GM23338 (cell line): ENCODE measurements around the gene PGBD5. TPM values are rescaled to one million over a fixed set of nuclear protein-coding genes. Genes with fewer than 3 reads are reported as not detected.

Experiments
- NANOG ChIP-seq: IDR thresholded peaks from 2 replicates; pipeline ENCODE4 v1.6.1; 2016; ENCODE audit warnings: antibody characterized with exemption, borderline replicate concordance
- POLR2AphosphoS5 ChIP-seq: IDR thresholded peaks from 2 replicates; pipeline ENCODE4 v1.6.1; 2016; ENCODE audit warnings: antibody characterized with exemption, low read depth
- ZNF331 ChIP-seq: fragments of 250-450 bp; sonication (Bioruptor Pico); IDR thresholded peaks from 2 replicates; pipeline ENCODE4 v1.5.0; 2020; ENCODE audit warnings: low read depth, mild to moderate bottlenecking, moderate library complexity
- polyA plus RNA-seq: library from polyadenylated mRNA; unstranded; fragments of >200 nt; fragmentation: Nextera tagmentation; extraction: Ambion mirVana; gene quantifications from 2 replicates; pipeline ENCODE4 v1.2.1, GENCODE V29; 2016
- total RNA-seq: library from RNA; depleted of rRNA; stranded (reverse); fragments of >200 nt; shearing (Covaris generic); gene quantifications from 2 replicates; pipeline ENCODE4 v1.2.3, GENCODE V29; 2014
- TF ChIP-seq, protein P1 (sequence below): fragments of 250-450 bp; sonication (Bioruptor Pico); IDR thresholded peaks from 2 replicates; pipeline ENCODE4 v1.5.0; 2020; ENCODE audit warnings: mild to moderate bottlenecking, moderate library complexity
- TF ChIP-seq, protein P2 (sequence below): IDR thresholded peaks from one replicate; pipeline ENCODE4 v1.6.1; 2018; ENCODE audit warnings: antibody characterized with exemption; ENCODE audit not compliant: unreplicated experiment
- TF ChIP-seq, protein P3 (sequence below), 2 experiments: fragments of 200-600 bp in 1 of 2; sonication (generic) in 1 of 2; conservative IDR thresholded peaks; 2 replicates each; pipeline versions ENCODE4 v1.5.1 to v1.6.1; 2016 to 2017; ENCODE audit warnings: antibody characterized with exemption in 2 of 2, low read depth in 2 of 2, mild to moderate bottlenecking in 2 of 2, moderate library complexity in 1 of 2

PGBD5 gene
- total and polyA plus RNA-seq, 2 experiments from 2014 or later = 3.4 to 16.6 TPM

DNA sequence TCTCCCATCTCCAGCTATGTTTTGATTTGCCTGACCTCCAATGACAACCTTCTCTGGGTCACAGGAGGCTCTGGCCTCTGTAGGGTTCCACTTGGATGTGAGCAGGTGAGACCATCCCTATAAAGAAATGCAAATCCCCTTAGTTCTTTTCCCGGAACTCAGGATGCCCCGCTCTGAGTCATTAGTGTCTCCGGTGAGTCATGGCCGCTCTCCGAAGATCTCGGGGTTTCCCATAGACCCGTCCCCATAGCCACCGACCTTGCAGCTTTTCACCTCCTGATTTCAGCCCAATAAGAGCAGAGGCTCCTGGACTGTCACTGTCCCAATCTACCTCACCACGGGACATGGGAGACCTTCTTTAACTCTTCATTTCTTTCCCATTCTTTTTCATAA lies 98.2 kb downstream of the PGBD5 start (continued):
- TF ChIP-seq, protein P1, sequence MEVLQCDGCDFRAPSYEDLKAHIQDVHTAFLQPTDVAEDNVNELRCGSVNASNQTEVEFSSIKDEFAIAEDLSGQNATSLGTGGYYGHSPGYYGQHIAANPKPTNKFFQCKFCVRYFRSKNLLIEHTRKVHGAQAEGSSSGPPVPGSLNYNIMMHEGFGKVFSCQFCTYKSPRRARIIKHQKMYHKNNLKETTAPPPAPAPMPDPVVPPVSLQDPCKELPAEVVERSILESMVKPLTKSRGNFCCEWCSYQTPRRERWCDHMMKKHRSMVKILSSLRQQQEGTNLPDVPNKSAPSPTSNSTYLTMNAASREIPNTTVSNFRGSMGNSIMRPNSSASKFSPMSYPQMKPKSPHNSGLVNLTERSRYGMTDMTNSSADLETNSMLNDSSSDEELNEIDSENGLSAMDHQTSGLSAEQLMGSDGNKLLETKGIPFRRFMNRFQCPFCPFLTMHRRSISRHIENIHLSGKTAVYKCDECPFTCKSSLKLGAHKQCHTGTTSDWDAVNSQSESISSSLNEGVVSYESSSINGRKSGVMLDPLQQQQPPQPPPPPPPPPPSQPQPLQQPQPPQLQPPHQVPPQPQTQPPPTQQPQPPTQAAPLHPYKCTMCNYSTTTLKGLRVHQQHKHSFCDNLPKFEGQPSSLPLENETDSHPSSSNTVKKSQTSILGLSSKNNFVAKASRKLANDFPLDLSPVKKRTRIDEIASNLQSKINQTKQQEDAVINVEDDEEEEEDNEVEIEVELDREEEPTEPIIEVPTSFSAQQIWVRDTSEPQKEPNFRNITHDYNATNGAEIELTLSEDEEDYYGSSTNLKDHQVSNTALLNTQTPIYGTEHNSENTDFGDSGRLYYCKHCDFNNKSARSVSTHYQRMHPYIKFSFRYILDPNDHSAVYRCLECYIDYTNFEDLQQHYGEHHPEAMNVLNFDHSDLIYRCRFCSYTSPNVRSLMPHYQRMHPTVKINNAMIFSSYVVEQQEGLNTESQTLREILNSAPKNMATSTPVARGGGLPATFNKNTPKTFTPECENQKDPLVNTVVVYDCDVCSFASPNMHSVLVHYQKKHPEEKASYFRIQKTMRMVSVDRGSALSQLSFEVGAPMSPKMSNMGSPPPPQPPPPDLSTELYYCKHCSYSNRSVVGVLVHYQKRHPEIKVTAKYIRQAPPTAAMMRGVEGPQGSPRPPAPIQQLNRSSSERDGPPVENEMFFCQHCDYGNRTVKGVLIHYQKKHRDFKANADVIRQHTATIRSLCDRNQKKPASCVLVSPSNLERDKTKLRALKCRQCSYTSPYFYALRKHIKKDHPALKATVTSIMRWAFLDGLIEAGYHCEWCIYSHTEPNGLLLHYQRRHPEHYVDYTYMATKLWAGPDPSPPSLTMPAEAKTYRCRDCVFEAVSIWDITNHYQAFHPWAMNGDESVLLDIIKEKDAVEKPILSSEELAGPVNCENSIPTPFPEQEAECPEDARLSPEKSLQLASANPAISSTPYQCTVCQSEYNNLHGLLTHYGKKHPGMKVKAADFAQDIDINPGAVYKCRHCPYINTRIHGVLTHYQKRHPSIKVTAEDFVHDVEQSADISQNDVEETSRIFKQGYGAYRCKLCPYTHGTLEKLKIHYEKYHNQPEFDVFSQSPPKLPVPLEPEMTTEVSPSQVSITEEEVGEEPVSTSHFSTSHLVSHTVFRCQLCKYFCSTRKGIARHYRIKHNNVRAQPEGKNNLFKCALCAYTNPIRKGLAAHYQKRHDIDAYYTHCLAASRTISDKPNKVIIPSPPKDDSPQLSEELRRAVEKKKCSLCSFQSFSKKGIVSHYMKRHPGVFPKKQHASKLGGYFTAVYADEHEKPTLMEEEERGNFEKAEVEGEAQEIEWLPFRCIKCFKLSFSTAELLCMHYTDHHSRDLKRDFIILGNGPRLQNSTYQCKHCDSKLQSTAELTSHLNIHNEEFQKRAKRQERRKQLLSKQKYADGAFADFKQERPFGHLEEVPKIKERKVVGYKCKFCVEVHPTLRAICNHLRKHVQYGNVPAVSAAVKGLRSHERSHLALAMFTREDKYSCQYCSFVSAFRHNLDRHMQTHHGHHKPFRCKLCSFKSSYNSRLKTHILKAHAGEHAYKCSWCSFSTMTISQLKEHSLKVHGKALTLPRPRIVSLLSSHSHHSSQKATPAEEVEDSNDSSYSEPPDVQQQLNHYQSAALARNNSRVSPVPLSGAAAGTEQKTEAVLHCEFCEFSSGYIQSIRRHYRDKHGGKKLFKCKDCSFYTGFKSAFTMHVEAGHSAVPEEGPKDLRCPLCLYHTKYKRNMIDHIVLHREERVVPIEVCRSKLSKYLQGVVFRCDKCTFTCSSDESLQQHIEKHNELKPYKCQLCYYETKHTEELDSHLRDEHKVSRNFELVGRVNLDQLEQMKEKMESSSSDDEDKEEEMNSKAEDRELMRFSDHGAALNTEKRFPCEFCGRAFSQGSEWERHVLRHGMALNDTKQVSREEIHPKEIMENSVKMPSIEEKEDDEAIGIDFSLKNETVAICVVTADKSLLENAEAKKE (CRISPR knock-in tag) = no peak
- TF ChIP-seq, protein P2, sequence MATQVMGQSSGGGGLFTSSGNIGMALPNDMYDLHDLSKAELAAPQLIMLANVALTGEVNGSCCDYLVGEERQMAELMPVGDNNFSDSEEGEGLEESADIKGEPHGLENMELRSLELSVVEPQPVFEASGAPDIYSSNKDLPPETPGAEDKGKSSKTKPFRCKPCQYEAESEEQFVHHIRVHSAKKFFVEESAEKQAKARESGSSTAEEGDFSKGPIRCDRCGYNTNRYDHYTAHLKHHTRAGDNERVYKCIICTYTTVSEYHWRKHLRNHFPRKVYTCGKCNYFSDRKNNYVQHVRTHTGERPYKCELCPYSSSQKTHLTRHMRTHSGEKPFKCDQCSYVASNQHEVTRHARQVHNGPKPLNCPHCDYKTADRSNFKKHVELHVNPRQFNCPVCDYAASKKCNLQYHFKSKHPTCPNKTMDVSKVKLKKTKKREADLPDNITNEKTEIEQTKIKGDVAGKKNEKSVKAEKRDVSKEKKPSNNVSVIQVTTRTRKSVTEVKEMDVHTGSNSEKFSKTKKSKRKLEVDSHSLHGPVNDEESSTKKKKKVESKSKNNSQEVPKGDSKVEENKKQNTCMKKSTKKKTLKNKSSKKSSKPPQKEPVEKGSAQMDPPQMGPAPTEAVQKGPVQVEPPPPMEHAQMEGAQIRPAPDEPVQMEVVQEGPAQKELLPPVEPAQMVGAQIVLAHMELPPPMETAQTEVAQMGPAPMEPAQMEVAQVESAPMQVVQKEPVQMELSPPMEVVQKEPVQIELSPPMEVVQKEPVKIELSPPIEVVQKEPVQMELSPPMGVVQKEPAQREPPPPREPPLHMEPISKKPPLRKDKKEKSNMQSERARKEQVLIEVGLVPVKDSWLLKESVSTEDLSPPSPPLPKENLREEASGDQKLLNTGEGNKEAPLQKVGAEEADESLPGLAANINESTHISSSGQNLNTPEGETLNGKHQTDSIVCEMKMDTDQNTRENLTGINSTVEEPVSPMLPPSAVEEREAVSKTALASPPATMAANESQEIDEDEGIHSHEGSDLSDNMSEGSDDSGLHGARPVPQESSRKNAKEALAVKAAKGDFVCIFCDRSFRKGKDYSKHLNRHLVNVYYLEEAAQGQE = no peak
- TF ChIP-seq, protein P3, sequence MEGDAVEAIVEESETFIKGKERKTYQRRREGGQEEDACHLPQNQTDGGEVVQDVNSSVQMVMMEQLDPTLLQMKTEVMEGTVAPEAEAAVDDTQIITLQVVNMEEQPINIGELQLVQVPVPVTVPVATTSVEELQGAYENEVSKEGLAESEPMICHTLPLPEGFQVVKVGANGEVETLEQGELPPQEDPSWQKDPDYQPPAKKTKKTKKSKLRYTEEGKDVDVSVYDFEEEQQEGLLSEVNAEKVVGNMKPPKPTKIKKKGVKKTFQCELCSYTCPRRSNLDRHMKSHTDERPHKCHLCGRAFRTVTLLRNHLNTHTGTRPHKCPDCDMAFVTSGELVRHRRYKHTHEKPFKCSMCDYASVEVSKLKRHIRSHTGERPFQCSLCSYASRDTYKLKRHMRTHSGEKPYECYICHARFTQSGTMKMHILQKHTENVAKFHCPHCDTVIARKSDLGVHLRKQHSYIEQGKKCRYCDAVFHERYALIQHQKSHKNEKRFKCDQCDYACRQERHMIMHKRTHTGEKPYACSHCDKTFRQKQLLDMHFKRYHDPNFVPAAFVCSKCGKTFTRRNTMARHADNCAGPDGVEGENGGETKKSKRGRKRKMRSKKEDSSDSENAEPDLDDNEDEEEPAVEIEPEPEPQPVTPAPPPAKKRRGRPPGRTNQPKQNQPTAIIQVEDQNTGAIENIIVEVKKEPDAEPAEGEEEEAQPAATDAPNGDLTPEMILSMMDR (conservative IDR thresholded peaks at IDR 0.05; ENCODE audit: low read depth in 2 of 2) = no peak
- no peak for TF ChIP-seq ZNF331
- TF ChIP-seq NANOG = no peak
- TF ChIP-seq POLR2AphosphoS5 = no peak
